Stimulated activated CD4-positive, alpha-beta T cell treated with anti-CD3 and anti-CD28 coated beads, TNF-alpha, amount 100 ng/mL, for 4 hours (primary cell): Measurements from ENCODE around the gene PNMT.

Experiments
- DNase-seq, 3 experiments: peaks; one replicate each; pipeline ENCODE4 v3.0.0-alpha.2; 2020; ENCODE audit warnings: low read depth in 3 of 3

PNMT gene

DNA sequence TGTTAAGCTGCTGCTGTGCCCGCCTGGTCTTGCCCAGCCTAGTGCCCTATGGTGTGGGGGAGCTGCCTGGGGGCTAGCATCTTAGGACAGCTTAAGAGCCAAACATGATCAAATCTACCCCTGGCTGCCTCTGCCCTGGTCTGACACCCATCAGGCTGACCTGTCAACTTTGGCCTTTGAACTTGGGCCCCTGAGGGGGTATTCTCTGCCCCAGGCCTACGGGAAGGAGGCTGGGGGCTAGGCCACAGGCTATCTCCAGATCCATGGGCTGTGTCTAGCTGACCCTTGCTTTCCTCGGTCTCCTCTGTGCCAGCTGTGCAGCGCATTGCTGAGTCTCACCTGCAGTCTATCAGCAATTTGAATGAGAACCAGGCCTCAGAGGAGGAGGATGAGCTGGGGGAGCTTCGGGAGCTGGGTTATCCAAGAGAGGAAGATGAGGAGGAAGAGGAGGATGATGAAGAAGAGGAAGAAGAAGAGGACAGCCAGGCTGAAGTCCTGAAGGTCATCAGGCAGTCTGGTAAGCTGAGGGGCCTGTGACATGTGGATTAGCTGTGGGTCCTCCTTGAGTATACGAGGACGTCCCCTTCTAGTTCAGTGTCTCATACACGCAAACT is 34.6 kb upstream of the PNMT start:
- DNase-seq: no peak

DNA sequence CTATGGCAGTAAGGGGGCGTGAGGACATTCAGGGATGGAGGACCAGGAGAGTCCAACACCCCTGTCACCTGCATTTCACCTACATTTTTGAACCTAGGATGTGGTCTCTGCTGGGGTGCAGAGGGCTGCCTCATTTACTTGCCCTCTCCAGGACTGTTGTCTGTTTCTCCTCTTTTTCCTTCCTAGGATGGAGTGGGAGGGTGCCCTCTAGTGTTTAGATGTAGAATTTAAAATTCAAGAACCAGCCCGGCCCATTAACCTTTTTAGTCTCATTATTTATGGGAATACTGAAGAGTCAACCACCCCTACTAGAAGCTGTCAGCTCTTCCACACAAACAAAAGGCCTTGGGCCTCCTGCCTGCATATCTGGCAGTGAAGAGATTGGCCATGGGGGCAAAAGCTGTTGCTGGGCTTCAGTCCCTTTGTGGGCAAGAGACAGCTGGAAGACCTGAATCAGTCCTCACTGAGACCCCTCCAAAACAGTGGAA is 33.8 kb upstream of the PNMT start:
- DNase-seq: no peak

DNA sequence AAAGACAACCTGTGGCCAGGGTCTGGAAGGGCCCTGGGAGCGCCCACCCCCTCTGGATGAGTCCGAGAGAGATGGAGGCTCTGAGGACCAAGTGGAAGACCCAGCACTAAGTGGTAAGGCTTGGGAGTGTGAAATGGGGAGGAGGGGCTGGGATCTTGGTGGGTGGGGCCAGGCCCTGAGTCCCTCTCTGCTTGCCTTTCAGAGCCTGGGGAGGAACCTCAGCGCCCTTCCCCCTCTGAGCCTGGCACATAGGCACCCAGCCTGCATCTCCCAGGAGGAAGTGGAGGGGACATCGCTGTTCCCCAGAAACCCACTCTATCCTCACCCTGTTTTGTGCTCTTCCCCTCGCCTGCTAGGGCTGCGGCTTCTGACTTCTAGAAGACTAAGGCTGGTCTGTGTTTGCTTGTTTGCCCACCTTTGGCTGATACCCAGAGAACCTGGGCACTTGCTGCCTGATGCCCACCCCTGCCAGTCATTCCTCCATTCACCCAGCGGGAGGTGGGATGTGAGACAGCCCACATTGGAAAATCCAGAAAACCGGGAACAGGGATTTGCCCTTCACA is 32.6 kb upstream of the PNMT start:
- no peak for DNase-seq

DNA sequence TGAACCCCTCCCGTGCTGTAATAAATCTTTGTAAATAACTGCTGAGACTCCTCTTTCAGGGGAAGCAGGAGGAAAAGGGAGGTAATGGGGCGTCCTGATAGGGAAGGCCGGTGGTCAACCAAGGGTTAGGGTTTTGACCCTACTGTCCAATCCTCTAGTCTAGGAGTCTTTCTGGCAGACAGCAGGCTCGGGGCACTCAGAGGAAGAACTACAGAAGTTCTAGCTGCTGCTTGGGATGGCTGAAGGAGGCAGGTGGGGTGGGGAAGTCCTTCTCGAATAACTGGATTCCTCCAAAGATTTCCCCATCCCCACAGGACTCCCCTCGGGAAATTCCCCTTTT is 31.7 kb upstream of the PNMT start:
- peak in 1 of 3 experiments; percentile 16 for DNase-seq

DNA sequence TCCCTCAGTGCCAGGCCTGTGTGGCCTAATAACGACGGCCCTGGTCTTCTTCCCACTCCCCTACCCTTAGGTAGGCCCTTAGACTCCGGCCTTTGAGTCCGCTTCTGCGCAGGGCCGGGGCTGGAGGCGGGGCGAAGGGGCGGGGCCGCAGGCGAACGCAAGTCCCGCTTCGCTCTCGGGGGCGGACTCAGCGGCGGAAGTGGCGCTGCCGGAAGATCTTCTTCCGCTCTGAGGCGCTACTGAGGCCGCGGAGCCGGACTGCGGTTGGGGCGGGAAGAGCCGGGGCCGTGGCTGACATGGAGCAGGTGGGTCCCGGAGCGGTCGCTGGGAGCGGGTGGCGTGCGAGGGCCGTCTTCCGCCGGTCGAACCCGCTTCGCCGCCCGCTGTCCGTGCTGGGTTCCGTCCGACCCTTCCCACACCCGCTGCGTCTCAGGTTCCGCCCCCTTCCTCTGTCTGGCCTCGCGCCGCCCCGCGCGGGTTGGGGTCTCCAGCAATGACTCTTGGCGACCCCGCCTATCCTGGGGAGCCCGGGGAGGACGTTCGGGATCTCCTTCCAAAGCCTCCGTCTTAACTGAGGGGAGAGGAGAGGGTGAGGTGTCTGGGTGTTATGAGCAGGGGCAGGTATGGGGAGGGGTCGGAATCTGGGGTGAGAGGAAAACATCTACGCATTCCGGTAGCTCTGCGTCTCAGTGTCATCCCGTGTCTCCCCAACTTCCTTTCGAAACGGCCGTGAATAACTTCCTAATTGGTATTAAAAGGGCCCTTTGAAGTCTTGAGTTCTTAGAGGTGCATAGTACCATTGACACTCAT is 31.1 kb upstream of the PNMT start, which contains the start of gene STARD3:
TSS of gene STARD3 (plus strand) at position 218 of the 810 bp plus-strand sequence. CDS start 16,388 bp downstream, outside the sequence.
- DNase-seq: peak; percentile 81 to 88 (median 82)

DNA sequence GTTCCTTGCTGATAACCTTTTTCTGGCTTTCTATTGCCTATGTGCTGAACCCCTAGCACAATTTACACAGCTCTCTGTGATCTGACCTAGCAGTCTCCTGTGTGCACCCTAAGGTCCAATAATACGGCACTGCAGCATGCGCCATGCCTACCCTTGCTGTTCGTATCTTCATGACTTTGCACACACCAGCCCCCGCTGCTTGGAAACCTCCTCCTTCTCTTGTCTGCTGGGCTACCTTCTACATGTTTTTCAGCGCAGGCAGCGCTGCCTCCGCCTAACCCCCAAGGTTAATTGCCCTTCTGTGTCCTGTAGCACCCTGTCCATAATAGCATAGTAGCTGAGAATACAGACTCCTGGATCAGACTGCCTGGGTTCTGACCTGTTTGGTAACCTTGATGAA is 29.9 kb upstream of the PNMT start:
- no peak for DNase-seq

DNA sequence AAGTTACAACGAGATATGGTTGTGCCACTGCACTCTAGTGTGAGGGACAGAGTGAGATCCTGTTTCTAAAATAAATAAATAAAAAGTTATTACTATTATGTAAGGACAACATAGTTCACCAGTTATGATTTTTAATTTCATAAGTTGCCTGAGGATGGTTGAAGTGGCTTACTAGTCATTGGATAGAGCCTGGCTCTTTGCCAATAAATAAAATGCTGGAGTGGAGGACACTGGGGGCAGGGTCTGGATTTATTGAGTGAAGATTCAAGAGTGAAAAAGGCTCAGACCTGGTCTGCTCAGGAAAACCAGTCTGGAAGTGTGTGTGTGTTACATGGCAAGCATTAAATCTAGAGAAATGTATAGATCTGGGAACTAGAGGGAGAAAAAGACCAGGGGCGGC is 29.2 kb upstream of the PNMT start:
- no peak for DNase-seq

DNA sequence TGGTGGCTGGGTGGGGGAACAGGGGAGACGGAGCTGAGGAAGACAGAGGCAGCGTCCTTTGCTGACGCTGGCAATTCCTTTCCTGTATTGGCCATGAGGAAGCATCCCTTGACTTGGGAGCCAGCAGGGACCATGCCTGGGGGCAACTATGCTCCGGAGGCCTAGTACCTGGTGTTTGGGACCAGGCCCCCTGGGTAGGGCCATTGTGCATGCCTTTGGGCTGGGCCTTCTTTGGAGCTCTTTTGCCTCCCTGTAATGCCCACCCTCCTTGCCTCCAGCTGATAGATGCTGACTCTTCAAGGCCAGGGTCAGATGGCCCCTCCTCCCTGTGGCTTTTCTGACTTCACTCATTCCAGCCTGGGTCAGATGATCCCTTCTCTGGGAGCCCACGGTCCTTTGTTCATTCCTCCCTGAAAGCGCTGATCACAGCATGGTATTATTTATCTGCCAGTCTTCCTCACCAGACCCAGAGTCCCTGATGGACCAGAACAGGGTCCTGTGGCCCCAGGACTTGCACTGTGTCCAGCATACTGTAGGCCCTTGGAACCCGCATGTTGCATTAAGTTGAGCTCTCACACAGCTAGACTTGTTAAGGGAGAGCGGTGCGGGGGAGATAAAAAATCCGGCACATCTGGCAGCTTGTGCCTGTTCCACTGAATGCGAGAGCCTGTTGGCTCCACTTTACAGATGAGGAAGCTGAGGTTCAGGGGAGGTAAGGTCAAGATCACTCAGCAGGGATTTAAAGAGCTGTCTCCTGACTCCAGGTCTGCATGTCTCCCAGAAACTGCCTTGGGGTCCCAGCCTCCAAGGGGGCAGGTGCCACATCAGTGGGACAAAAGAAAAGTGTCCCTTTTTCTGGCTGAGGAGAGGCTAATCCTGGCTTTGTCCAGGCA is 28.4 kb upstream of the PNMT start:
- DNase-seq: no peak

DNA sequence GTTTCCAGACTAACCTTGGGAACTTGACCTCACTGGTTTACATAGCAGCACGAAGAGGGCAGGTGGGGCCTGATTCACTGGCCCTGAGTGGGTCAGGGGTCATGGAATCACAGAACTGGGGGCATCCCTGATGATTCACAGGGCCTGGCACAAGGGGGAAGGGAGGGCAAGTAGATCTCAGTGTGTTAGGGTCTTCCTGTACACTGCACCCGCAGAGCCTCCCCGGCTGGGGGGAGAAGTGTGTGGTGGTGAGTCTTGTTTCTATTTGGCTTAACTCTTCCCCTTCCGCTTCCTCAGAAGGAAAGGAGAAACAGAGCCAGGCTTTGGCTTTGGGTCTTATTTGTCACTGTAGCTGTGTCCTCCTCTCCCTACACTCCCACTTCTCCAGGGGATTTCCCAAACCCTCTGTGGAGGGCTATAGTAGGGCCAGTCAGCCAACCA is 27.6 kb upstream of the PNMT start:
- DNase-seq: no peak

DNA sequence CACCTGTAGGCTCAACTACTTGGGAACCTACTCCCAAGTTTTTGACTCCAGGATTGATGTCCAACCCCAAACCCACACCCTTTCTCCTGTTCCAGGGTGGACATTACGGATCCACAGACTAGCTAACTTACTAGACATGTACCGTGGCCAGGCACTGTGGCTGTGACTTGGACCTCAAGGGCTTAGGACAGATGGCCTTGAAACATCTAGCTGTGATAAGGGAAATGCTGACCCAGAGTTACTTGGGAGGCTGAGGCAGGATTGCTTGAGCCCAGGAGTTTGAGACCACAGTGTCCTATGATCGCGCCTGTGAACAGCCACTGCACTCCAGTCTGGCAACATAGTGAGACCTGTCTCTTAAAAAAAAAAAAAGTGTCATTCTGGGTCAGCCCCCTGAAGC is 27.2 kb upstream of the PNMT start:
- no peak for DNase-seq

DNA sequence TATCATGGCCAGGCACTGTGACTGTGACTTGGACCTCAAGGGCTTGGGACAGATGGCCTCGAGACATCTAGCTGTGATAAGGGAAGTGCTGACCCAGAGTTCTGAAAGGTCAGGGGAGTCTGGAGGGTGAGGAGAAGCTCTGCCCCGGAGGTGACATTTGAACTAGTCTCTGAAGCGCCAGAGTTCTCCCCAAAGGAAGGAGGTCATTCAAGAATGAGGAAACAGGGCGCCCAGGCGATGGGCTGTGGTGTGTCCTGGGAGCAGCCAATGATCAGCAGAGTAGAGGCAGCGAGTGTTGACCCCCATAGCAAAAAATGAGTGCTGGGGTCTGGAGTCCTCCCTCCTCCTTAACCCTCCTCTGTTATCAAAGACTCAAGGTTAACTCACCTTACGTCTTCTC is 26.4 kb upstream of the PNMT start:
- no peak for DNase-seq

DNA sequence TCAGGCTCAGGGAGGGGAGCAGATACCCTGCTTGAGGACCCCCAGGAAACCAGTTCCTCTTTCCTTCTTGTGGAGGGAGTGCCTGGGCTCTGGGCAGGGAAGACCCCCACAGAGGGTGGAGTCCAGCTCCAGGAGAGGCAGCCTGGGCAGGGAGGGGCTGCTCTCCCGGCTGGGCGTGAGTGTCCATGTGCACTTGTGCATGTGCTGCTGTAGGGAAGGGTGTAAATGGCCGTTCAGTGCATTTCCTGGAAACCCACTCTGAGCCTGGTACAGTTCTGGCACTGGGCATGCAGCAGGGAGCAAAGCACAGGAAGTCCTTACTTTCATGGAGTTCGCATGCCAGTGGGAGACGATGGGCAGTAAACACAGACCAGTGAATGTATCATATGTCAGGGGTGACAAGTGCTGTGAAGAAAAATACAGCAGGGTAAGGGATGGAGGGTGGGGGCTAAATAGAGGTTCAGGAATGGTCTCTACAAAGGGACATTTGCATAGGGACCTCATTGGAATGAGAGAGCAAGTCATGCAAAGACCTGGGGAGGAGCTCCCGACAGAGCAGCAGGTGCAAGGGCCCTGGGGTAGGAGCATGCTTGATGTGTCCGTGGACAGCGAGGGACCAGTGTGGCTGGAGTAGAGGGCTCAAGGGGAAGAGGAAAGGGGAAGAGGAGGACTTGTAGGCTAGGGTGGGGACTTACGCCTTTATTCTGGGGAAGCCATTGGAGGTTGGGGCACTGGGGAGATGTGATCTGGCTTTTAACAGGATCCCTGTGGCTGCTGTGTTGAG is 25.8 kb upstream of the PNMT start:
- DNase-seq: no peak

DNA sequence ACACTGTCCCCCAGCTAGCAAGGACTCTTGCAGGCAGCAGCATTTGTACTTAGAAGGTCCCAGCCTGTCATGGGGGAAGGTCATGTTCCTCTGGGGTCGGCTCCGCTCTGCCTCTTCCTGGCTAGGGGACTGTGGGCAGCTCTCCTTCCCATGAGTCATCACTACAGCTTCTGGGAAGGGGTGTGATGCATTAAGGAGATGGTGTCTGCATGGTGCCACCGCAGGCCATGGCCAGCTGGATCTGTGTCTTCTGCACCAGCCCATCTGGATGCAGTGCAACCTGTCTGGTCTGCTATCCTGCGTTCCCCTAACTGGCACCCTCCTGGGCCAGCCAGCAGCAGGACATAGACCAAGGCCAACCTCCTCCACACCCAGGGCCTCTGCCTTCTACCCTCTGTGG is 25.0 kb upstream of the PNMT start:
- DNase-seq: no peak

DNA sequence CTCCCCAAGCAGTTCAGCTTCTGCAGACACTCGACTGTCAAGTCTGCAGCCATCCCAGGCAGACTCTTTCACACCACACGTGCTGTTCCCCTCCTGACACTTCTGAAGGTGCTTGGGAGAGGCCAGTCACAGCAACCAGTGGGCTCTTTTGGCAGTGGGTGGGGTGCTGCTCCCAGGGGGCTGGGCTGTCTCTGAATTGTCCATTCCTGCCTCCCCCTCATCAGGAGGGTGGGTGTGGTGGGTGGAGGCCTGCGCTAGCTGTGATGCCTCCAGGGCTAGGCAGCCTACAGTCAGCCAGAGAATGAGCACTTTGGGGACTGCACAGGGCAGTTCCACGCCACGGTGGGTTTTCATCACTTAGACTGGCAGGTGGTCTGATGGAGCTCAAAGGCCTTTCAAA is 21.0 kb upstream of the PNMT start:
- no peak for DNase-seq

DNA sequence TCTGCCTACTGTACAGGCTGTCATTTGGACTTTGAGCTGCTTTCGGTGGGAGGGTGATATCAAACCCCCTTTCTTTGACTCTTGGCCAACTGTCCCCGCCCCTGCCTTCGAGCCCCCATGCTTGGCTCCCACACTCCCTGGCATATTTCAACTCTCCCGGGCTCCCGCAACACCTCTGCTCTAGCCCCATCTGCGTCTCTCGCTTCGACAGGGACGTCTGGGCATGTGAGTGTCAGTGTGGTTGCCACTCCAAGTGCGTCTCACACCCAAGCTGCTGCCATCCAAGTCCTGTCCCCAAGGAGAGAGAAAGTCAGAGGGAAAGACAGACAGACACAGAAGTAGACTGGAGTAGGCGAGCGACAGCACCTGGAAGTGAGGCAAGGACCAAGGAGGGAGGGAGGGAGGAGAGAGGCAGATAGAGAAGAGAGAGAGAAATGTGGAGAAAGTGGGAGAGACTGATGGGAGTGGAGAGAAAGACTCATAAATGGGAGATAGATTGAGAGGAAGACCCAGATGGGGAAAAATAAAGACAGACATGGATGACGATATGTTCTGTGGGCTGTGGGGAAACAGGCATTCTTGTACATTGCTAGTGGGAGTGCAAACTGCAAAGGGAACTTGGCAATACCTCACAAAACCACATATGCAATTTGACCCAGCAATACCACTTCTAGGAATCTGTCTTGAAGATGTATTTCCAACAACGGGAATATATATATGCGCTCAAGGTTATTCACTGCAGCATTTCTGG is 19.5 kb upstream of the PNMT start:
- no peak for DNase-seq

DNA sequence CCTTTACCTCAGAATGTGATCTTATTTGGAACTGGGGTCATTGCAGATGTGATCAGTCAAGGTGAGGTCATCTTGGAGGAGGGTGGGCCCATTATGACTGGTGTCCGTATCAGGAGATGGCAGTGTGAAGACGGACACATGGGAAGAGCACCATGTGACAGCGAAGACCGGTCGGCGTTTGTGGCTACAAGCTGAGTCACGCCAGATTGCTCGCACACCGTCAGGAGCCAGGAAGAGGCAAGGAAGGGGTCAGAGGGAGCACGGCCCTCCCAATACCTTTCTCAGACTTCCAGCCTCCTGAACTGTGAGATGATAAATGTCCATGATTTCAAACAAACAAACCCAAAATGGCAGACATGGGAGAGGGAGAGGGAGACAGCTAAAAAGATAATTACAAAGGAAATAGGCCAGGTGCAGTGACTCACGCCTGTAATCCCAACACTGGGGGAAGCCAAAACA is 18.1 kb upstream of the PNMT start:
- no peak for DNase-seq

DNA sequence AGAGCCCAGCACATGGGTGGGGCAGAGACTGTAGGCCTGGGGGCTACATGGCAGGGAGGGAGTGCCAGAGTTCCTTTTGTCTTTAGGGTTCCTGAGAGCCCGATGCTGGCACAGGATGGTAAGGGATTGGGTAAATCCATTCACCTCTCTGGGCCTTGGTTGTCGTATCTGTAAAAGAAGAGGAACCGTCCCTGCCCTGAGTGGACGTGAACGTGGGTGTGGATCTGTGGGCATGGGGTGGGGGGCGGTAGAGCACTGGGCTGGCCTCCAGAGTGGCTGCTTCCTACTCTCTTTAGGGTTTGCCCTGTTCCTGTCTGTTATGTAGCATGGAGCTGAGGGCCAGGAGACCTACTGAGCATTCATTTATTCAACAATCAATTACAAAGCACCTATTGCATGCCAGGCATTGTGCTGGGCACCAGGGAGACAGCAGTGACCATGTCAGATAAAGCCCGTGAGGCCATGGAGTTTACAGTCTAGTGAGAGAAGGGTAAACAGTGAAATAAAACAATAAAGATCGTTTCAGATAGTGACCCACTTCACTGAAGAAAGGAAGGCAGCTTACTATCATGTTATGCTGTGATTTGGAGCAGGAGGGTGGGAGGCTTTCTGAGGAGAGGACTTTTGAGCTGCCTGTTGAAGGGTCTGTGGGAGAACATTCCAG is 16.2 kb upstream of the PNMT start:
- DNase-seq: no peak

DNA sequence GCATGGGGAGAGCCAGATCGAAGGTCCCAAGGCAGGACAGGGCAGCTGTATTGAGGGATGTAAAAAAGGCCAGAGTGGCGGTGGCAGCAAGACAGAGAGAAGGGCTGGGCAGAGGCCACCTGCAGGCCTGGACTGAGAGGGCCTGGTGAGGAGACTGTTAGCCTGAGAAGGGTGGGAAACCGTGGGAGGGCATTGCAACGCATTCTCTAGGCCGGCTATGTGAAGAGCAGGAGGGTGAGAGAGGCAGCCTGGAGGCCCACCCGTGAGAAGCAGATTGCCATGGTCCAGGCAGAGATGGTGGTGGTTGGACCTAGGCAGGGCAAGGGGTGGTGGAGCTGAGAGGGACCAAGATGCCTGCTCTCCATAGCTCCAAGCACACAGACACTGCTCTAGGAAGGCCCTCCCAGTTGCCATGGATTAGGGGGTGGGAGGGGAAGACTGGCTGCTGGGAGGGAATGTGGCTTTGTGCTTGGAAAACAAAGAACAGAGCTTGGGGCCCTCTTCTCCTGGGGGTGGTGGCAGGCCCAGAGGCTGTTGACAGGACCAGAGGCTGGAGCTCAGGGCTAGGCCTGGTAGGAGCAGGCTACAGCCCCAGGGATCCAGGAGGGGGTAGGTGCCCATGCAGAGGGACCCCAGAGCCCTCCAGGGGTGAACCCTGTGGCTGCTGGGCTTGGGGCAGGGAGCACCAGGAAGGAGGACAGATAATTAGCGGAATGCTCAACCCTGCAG is 15.5 kb upstream of the PNMT start:
- DNase-seq: no peak

DNA sequence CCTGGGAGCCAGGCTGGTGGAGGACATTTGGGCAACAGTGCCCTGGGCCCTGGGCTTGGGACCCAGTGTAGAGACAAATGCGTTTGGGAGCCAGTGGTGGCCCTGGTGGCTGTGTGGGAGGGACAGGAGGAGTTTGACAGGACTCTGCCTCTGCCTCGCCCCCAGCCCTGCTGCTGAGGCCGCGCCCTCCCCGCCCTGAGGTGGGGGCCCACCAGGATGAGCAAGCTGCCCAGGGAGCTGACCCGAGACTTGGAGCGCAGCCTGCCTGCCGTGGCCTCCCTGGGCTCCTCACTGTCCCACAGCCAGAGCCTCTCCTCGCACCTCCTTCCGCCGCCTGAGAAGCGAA is 15.0 kb upstream of the PNMT start:
- no peak for DNase-seq
